Measurements from ENCODE around the gene RNF130. TPM values are rescaled to one million over a fixed set of nuclear protein-coding genes. Genes with fewer than 3 reads are reported as not detected.
"Not testable (repeated sequence)": the region's sequence is repeated elsewhere in the genome, so short reads cannot be mapped to it uniquely, and the experiment has no call there.

RNF130 gene
- total RNA-seq, 1 donor from 2014 or later = 183 TPM

GRCh38 chr5:179994583-179995323 is 76.8 kb downstream of the RNF130 start:
- Histone ChIP-seq H3F3A (ENCODE audit: low read depth) (peaks cover 6% of the 10 kb centered on the region), H3K9ac (no peak overlapping the region), H3K36me3 (peaks cover 13% of the 10 kb centered on the region), H3K27ac (no peak overlapping the region), H3K27me3 (no peaks in the 10 kb centered on the region), H3K4me1 (no peaks in the 10 kb centered on the region), H3K9me3 (ENCODE audit: low read depth) (peaks cover 9% of the 10 kb centered on the region), H2AFZ (replicated peaks) (no peak overlapping the region), H3K4me2 (no peak overlapping the region), H3K4me3 (no peak overlapping the region), H4K20me1 (ENCODE audit: low read depth) (no peaks in the 10 kb centered on the region), H3K79me2 (ENCODE audit: low read depth) (no peaks in the 10 kb centered on the region)
- Mint-ChIP-seq H3K36me3 (peaks cover 73% of the 10 kb centered on the region), H3K27me3 (ENCODE audit: insufficient read depth, low read depth) (peaks cover 13% of the 10 kb centered on the region), H3K9me3 (peaks cover 81% of the 10 kb centered on the region), H3K4me3 (no peak overlapping the region), H3K4me1 (no peaks in the 10 kb centered on the region), H3K27ac (no peak overlapping the region)
- no peak for DNase-seq (ENCODE audit: low spot score)
- TF ChIP-seq EZH2phosphoT487 (IDR thresholded peaks at IDR 0.05) (no peak), CTCF (IDR thresholded peaks at IDR 0.05) (no peak)

GRCh38 chr5:179992855-179993254 is 78.7 kb downstream of the RNF130 start:
- H3F3A ChIP-seq (ENCODE audit: low read depth); H3K4me2 ChIP-seq; H3K4me1 ChIP-seq; H3K4me3 ChIP-seq; H3K4me1 Mint-ChIP-seq; DNase-seq (ENCODE audit: low spot score); H4K20me1 ChIP-seq (ENCODE audit: low read depth); H2AFZ ChIP-seq (replicated peaks); H3K9ac ChIP-seq; H3K9me3 ChIP-seq (ENCODE audit: low read depth); H3K27ac Mint-ChIP-seq; H3K79me2 ChIP-seq (ENCODE audit: low read depth); H3K27ac ChIP-seq; H3K4me3 Mint-ChIP-seq; H3K27me3 ChIP-seq: not testable (repeated sequence)
- H3K9me3 Mint-ChIP-seq = peaks cover 78% of the 10 kb centered on the region
- H3K27me3 Mint-ChIP-seq (ENCODE audit: insufficient read depth, low read depth) = peaks cover 13% of the 10 kb centered on the region
- peaks cover 82% of the 10 kb centered on the region for H3K36me3 Mint-ChIP-seq
- peaks cover 21% of the 10 kb centered on the region for H3K36me3 ChIP-seq

- H3K36me3 ChIP-seq = peaks cover 14% of the 10 kb centered on the region
- no peak for TF ChIP-seq CTCF (IDR thresholded peaks at IDR 0.05)
- TF ChIP-seq EZH2 (IDR thresholded peaks at IDR 0.05) = no peak
- no peak for TF ChIP-seq EZH2phosphoT487 (IDR thresholded peaks at IDR 0.05)
- no peak overlapping the region for H3K4me2 ChIP-seq
- H3K9me3 ChIP-seq (ENCODE audit: low read depth) = peaks cover 5% of the 10 kb centered on the region
- H3K27me3 ChIP-seq = no peaks in the 10 kb centered on the region
- Mint-ChIP-seq H3K27me3 (ENCODE audit: insufficient read depth, low read depth) (peaks cover 13% of the 10 kb centered on the region), H3K27ac (no peak overlapping the region), H3K4me1 (no peaks in the 10 kb centered on the region), H3K9me3 (peaks cover 66% of the 10 kb centered on the region), H3K4me3 (no peak overlapping the region), H3K36me3 (peaks cover 81% of the 10 kb centered on the region)
- H4K20me1 ChIP-seq (ENCODE audit: low read depth) = no peaks in the 10 kb centered on the region
- no peaks in the 10 kb centered on the region for H3K4me1 ChIP-seq
- H3K4me3 ChIP-seq = no peak overlapping the region
- H3K27ac ChIP-seq = no peak overlapping the region
- H2AFZ ChIP-seq (replicated peaks) = no peak overlapping the region
- no peaks in the 10 kb centered on the region for H3F3A ChIP-seq (ENCODE audit: low read depth)
- H3K79me2 ChIP-seq (ENCODE audit: low read depth) = peaks cover 3% of the 10 kb centered on the region
- DNase-seq (ENCODE audit: low spot score) = no peak
- H3K9ac ChIP-seq = no peak overlapping the region
These were observed 80.5 kb downstream of the RNF130 start for GRCh38 chr5:179991106-179991505.

- H3K4me3 Mint-ChIP-seq; DNase-seq (ENCODE audit: low spot score); H3K27ac ChIP-seq; H3K9ac ChIP-seq; H3K4me1 Mint-ChIP-seq; H2AFZ ChIP-seq (replicated peaks); H3F3A ChIP-seq (ENCODE audit: low read depth); H3K27ac Mint-ChIP-seq; H4K20me1 ChIP-seq (ENCODE audit: low read depth); H3K4me3 ChIP-seq; H3K27me3 ChIP-seq; H3K4me2 ChIP-seq; H3K4me1 ChIP-seq; H3K79me2 ChIP-seq (ENCODE audit: low read depth); H3K9me3 ChIP-seq (ENCODE audit: low read depth): not testable (repeated sequence)
- Mint-ChIP-seq H3K9me3 (peaks cover 60% of the 10 kb centered on the region), H3K36me3 (peaks cover 78% of the 10 kb centered on the region), H3K27me3 (ENCODE audit: insufficient read depth, low read depth) (peaks cover 13% of the 10 kb centered on the region)
- H3K36me3 ChIP-seq = peaks cover 12% of the 10 kb centered on the region
These were observed 81.0 kb downstream of the RNF130 start for GRCh38 chr5:179990525-179990924.
